Breast epithelium (tissue), 4 donors: ENCODE data around the gene DACH1. TPM values are rescaled to one million over a fixed set of nuclear protein-coding genes. Genes with fewer than 3 reads are reported as not detected.

ENCODE experiments used
- DNase-seq, 2 donors: peaks; one replicate each; pipeline ENCODE4 v3.0.0-alpha.2; 2019; ENCODE audit warnings: low spot score in 2 of 2
- H3K27ac ChIP-seq, 2 donors: fragments of 200-600 bp; sonication (generic) in 1 of 2; one replicate each; pipeline ENCODE4 v1.5.1; 2016 to 2019; ENCODE audit warnings: mild to moderate bottlenecking in 1 of 2
- H3K27me3 ChIP-seq, 2 donors: fragments of 200-600 bp; sonication (generic) in 1 of 2; one replicate each; pipeline versions ENCODE4 v1.5.1 to v1.6.0; 2017 to 2019; ENCODE audit warnings: control low read depth in 1 of 2, mild to moderate bottlenecking in 1 of 2
- H3K36me3 ChIP-seq: fragments of 200-600 bp; one replicate; pipeline ENCODE4 v1.5.1; 2019
- H3K4me1 ChIP-seq, 2 donors: fragments of 200-600 bp; sonication (generic); one replicate each; pipeline ENCODE4 v1.5.1; 2016 to 2019; ENCODE audit warnings: control low read depth in 1 of 2
- H3K4me3 ChIP-seq, 3 donors: fragments of 200-600 bp; sonication (generic); 1 replicate in 2 of 3; 2 replicates in 1 of 3; pipeline ENCODE4 v1.5.1; 2016 to 2019; ENCODE audit warnings: mild to moderate bottlenecking in 3 of 3, moderate library complexity in 2 of 3
- H3K9me3 ChIP-seq, 2 donors: fragments of 200-600 bp; sonication (generic) in 1 of 2; one replicate each; pipeline ENCODE4 v1.5.1; 2016 to 2019; ENCODE audit warnings: control low read depth in 1 of 2
- CTCF ChIP-seq, 3 donors: fragments of 450-650 bp; IDR thresholded peaks; one replicate each; pipeline ENCODE4 v1.5.1; 2016 to 2017; ENCODE audit warnings: antibody characterized with exemption in 3 of 3, mild to moderate bottlenecking in 3 of 3, moderate library complexity in 3 of 3
- POLR2A ChIP-seq: fragments of 450-650 bp; IDR thresholded peaks from one replicate; pipeline ENCODE4 v1.6.1; 2016; ENCODE audit warnings: antibody characterized with exemption, mild to moderate bottlenecking, moderate library complexity
- POLR2AphosphoS5 ChIP-seq, 3 donors: sonication (generic); formaldehyde crosslinking; IDR thresholded peaks; one replicate each; pipeline ENCODE4 v1.6.1; 2017; ENCODE audit warnings: antibody characterized with exemption in 3 of 3
- intact Hi-C: fragments of 100-400 bp; cut with DNase I; formaldehyde crosslinking; loops from one replicate; pipeline ENCODE4 v1.15.1; 2023; ENCODE audit warnings: low total_unique reads
- total RNA-seq, 3 donors: library from RNA; depleted of rRNA; stranded (reverse); fragments of >200 nt; gene quantifications; one replicate each; pipeline ENCODE4 v1.1.0, GENCODE V29; 2016

DACH1 gene
- total RNA-seq, 3 donors from 2014 or later, result 2.2 to 13.9 (median 11.5) TPM

- H3K27ac ChIP-seq, result no peak overlapping the region
- intact Hi-C loops, result no loop called here
- no peaks in the 10 kb centered on the region for H3K4me1 ChIP-seq
- no peaks in the 10 kb centered on the region for H3K9me3 ChIP-seq
- TF ChIP-seq POLR2AphosphoS5 (IDR thresholded peaks at IDR 0.05) (no peak), CTCF (IDR thresholded peaks at IDR 0.05) (no peak), POLR2A (no peak)
- H3K36me3 ChIP-seq, result no peaks in the 10 kb centered on the region
- no peak overlapping the region for H3K4me3 ChIP-seq
- no peak for DNase-seq
- no peaks in the 10 kb centered on the region for H3K27me3 ChIP-seq
Measured at GRCh38 chr13:71659404-71659803, 207.6 kb downstream of the DACH1 start.

- intact Hi-C loops, result no loop called here
- Histone ChIP-seq H3K9me3 (no peaks in the 10 kb centered on the region), H3K27ac (no peak overlapping the region), H3K4me3 (no peak overlapping the region), H3K27me3 (no peaks in the 10 kb centered on the region), H3K4me1 (no peaks in the 10 kb centered on the region), H3K36me3 (no peaks in the 10 kb centered on the region)
- DNase-seq, result no peak
- TF ChIP-seq POLR2A (no peak), CTCF (IDR thresholded peaks at IDR 0.05) (no peak), POLR2AphosphoS5 (IDR thresholded peaks at IDR 0.05) (no peak)
Measured at GRCh38 chr13:71645467-71645866, 221.5 kb downstream of the DACH1 start.

GRCh38 chr13:71644579-71644978 lies 222.4 kb downstream of the DACH1 start:
- Histone ChIP-seq H3K27me3 (no peaks in the 10 kb centered on the region), H3K4me1 (no peaks in the 10 kb centered on the region), H3K27ac (no peak overlapping the region), H3K9me3 (no peaks in the 10 kb centered on the region), H3K36me3 (no peaks in the 10 kb centered on the region), H3K4me3 (no peak overlapping the region)
- DNase-seq, result no peak
- intact Hi-C loops, result no loop called here
- TF ChIP-seq POLR2A (no peak), POLR2AphosphoS5 (IDR thresholded peaks at IDR 0.05) (no peak), CTCF (IDR thresholded peaks at IDR 0.05) (no peak)

GRCh38 chr13:71643448-71643860 lies 223.6 kb downstream of the DACH1 start:
- Histone ChIP-seq H3K27me3 (no peaks in the 10 kb centered on the region), H3K36me3 (no peaks in the 10 kb centered on the region), H3K9me3 (no peaks in the 10 kb centered on the region), H3K27ac (no peak overlapping the region), H3K4me3 (no peak overlapping the region), H3K4me1 (no peaks in the 10 kb centered on the region)
- no peak for DNase-seq
- intact Hi-C loops, result no loop called here
- TF ChIP-seq POLR2A (no peak), POLR2AphosphoS5 (IDR thresholded peaks at IDR 0.05) (no peak)

GRCh38 chr13:71638751-71639150 lies 228.3 kb downstream of the DACH1 start:
- no peak for DNase-seq

More at GRCh38 chr13:71638751-71639150, 228.3 kb downstream of the DACH1 start:
- intact Hi-C loops, result no loop called here
- Histone ChIP-seq H3K4me1 (no peaks in the 10 kb centered on the region), H3K27ac (no peak overlapping the region), H3K27me3 (no peaks in the 10 kb centered on the region), H3K36me3 (no peaks in the 10 kb centered on the region), H3K4me3 (no peak overlapping the region), H3K9me3 (no peaks in the 10 kb centered on the region)
- TF ChIP-seq CTCF (IDR thresholded peaks at IDR 0.05) (no peak), POLR2A (no peak), POLR2AphosphoS5 (IDR thresholded peaks at IDR 0.05) (no peak)
